A673 (cell line): ENCODE data around the gene NRXN3.

Experiments used
- EZH2 ChIP-seq: fragments of 200-600 bp; sonication (generic); IDR thresholded peaks from 2 replicates; pipeline ENCODE4 v1.6.1; 2017; ENCODE audit warnings: borderline replicate concordance, low read depth, mild to moderate bottlenecking, mixed read lengths, antibody characterized with exemption, low read length; ENCODE audit not compliant: poor library complexity, severe bottlenecking
- TF ChIP-seq, protein P1 (sequence below): fragments of 300-800, 200-600 bp; sonication (generic); conservative IDR thresholded peaks from 2 replicates; pipeline ENCODE4 v1.5.1; 2017; ENCODE audit warnings: low read depth, mild to moderate bottlenecking, antibody characterized with exemption, low read length, moderate library complexity, mixed read lengths

DNA sequence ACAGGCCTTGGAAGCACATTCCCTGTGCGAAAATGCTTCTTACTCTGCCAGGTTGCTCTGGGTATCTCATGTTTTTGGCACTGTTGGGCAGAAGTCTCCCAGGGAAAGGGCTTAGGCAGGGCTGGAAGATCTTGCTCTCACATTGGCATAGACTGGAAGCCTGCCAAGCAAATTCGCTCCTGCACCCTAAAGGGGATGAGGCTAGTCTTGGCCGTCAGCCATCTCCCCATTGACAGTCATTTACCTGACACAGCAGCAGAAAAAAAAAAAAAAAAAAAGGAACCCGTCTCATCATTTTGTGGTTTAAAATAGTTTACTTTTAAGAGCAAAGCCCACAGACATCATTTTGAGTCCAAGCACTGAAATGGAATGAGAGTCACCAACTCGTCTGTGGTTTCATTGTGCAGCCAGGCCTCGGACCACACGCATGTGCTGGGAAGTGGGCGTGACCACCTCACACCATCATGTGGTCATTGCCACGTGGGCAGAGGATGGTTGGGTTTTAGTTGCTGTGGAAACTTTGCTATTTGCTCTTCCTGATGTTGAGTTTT, 84.8 kb downstream of the NRXN3 start:
- TF ChIP-seq, protein P1, sequence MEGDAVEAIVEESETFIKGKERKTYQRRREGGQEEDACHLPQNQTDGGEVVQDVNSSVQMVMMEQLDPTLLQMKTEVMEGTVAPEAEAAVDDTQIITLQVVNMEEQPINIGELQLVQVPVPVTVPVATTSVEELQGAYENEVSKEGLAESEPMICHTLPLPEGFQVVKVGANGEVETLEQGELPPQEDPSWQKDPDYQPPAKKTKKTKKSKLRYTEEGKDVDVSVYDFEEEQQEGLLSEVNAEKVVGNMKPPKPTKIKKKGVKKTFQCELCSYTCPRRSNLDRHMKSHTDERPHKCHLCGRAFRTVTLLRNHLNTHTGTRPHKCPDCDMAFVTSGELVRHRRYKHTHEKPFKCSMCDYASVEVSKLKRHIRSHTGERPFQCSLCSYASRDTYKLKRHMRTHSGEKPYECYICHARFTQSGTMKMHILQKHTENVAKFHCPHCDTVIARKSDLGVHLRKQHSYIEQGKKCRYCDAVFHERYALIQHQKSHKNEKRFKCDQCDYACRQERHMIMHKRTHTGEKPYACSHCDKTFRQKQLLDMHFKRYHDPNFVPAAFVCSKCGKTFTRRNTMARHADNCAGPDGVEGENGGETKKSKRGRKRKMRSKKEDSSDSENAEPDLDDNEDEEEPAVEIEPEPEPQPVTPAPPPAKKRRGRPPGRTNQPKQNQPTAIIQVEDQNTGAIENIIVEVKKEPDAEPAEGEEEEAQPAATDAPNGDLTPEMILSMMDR = no peak
- no peak for TF ChIP-seq EZH2
